Lower lobe of right lung (tissue), 2 donors: ENCODE data around the gene SLC13A2. TPM values are rescaled to one million over a fixed set of nuclear protein-coding genes. Genes with fewer than 3 reads are reported as not detected.

Experiments
- ATAC-seq, 2 donors: fragments of 200-7000 bp; cut with Tn5 transposase; one replicate each; pipeline ENCODE4 v1.9.1; 2020 to 2022; ENCODE audit warnings: mild to moderate bottlenecking in 2 of 2, moderate library complexity in 2 of 2
- DNase-seq: peaks from one replicate; pipeline ENCODE4 v3.0.0-alpha.2; 2020
- H3K27ac ChIP-seq: fragments of 200-600 bp; one replicate; pipeline ENCODE4 v1.8.0; 2022
- H3K27me3 ChIP-seq: fragments of 200-600 bp; one replicate; pipeline ENCODE4 v1.8.0; 2022; ENCODE audit warnings: low read depth
- H3K36me3 ChIP-seq: fragments of 200-600 bp; one replicate; pipeline ENCODE4 v1.8.0; 2022; ENCODE audit warnings: mild to moderate bottlenecking
- H3K4me1 ChIP-seq: fragments of 200-600 bp; one replicate; pipeline ENCODE4 v1.8.0; 2022
- H3K4me3 ChIP-seq: fragments of 200-600 bp; one replicate; pipeline ENCODE4 v1.8.0; 2022; ENCODE audit warnings: mild to moderate bottlenecking
- H3K9me3 ChIP-seq: fragments of 200-600 bp; one replicate; pipeline ENCODE4 v1.8.0; 2022
- CTCF ChIP-seq: fragments of 200-600 bp; IDR thresholded peaks from one replicate; pipeline ENCODE4 v1.8.0; 2022; ENCODE audit warnings: antibody characterized with exemption, mild to moderate bottlenecking
- intact Hi-C: fragments of 100-400 bp; cut with DNase I; formaldehyde crosslinking; loops from one replicate; pipeline ENCODE4 v1.11.0; 2022
- total RNA-seq: library from RNA; stranded (reverse); fragmentation: NEBNext Ultra II Directional; extraction: Animal tissue kit (Norgen Biotek cat#: 25700); gene quantifications from one replicate; pipeline ENCODE4 v1.2.1, GENCODE V29; 2021
- donor health status: DM: no; HTN: yes; CAD: no; lungs with severe emphysema.

The SLC13A2 gene
- total RNA-seq, 1 donor from 2014 or later: not detected

GRCh38 chr17:28487881-28488532 lies 14.6 kb downstream of the SLC13A2 start:
- ATAC-seq: peak in 1 of 2 donors; percentile 33
- Histone ChIP-seq H3K4me1 (no peaks in the 10 kb centered on the region), H3K9me3 (no peaks in the 10 kb centered on the region), H3K36me3 (no peaks in the 10 kb centered on the region), H3K27ac (no peak overlapping the region), H3K27me3 (no peaks in the 10 kb centered on the region), H3K4me3 (no peak overlapping the region)
- TF ChIP-seq CTCF: no peak
- intact Hi-C loops: no loop called here
- no peak for DNase-seq

GRCh38 chr17:28488533-28489276 lies 15.3 kb downstream of the SLC13A2 start:
- intact Hi-C loops: no loop called here
- no peaks in the 10 kb centered on the region for H3K4me1 ChIP-seq
- no peak overlapping the region for H3K4me3 ChIP-seq
- H3K36me3 ChIP-seq: no peaks in the 10 kb centered on the region
- no peak for TF ChIP-seq CTCF
- H3K9me3 ChIP-seq: no peaks in the 10 kb centered on the region
- no peaks in the 10 kb centered on the region for H3K27me3 ChIP-seq
- ATAC-seq: no peak
- DNase-seq: no peak
- no peak overlapping the region for H3K27ac ChIP-seq

GRCh38 chr17:28491286-28491685 lies 17.8 kb downstream of the SLC13A2 start:
- H3K27ac ChIP-seq: no peak overlapping the region
- DNase-seq: no peak
- intact Hi-C loops: loop anchor here (10.0 kb wide), 2 partner anchors 54 to 124 kb away; partner anchors contain the start of gene RSKR
- no peaks in the 10 kb centered on the region for H3K9me3 ChIP-seq
- H3K4me1 ChIP-seq: no peaks in the 10 kb centered on the region
- H3K27me3 ChIP-seq: no peaks in the 10 kb centered on the region
- H3K36me3 ChIP-seq: no peaks in the 10 kb centered on the region
- ATAC-seq: no peak
- H3K4me3 ChIP-seq: no peak overlapping the region
- TF ChIP-seq CTCF: no peak

GRCh38 chr17:28491860-28492259 lies 18.4 kb downstream of the SLC13A2 start:
- H3K27me3 ChIP-seq: no peaks in the 10 kb centered on the region
- no peak for DNase-seq
- H3K4me3 ChIP-seq: no peak overlapping the region
- TF ChIP-seq CTCF: no peak
- intact Hi-C loops: loop anchor here (10.0 kb wide), 2 partner anchors 53 to 123 kb away; partner anchors contain the start of gene RSKR
- no peak for ATAC-seq
- H3K9me3 ChIP-seq: no peaks in the 10 kb centered on the region
- H3K4me1 ChIP-seq: no peaks in the 10 kb centered on the region
- no peak overlapping the region for H3K27ac ChIP-seq
- H3K36me3 ChIP-seq: no peaks in the 10 kb centered on the region

GRCh38 chr17:28492352-28493310 lies 19.2 kb downstream of the SLC13A2 start:
- DNase-seq: no peak
- intact Hi-C loops: loop anchor here (10.0 kb wide), 2 partner anchors 52 to 122 kb away; partner anchors contain the start of gene RSKR
- no peak overlapping the region for H3K27ac ChIP-seq

More at GRCh38 chr17:28492352-28493310, 19.2 kb downstream of the SLC13A2 start:
- no peak overlapping the region for H3K4me3 ChIP-seq
- H3K4me1 ChIP-seq: no peaks in the 10 kb centered on the region
- no peak for ATAC-seq
- no peaks in the 10 kb centered on the region for H3K36me3 ChIP-seq
- TF ChIP-seq CTCF: no peak
- no peaks in the 10 kb centered on the region for H3K9me3 ChIP-seq
- no peaks in the 10 kb centered on the region for H3K27me3 ChIP-seq
